ENCODE data around the gene IGFBP2.

Gene IGFBP2

GRCh38 chr2:216663846-216664245 is 30.6 kb downstream of the IGFBP2 start:
- DNase-seq (ENCODE audit: low spot score) = no peak
- POLR2A ChIA-PET (ENCODE audit: low non-redundant PET) = no interaction called here
- CTCF ChIA-PET = interaction anchor here (0.7 to 1.2 kb wide), 5 partner anchors 26 to 146 kb away, joined by 3 to 8 read pairs (median 4); no protein-coding TSS in a partner anchor
- peak overlapping the region; percentile 98 for H3K27ac ChIP-seq
- TF ChIP-seq CTCF (conservative IDR thresholded peaks at IDR 0.05; ENCODE audit: low read depth) = no peak

- CTCF ChIA-PET = interaction anchor here (0.7 to 1.2 kb wide), 5 partner anchors 25 to 147 kb away, joined by 3 to 8 read pairs (median 4); no protein-coding TSS in a partner anchor
- no peak for DNase-seq (ENCODE audit: low spot score)
- no peak for TF ChIP-seq CTCF (conservative IDR thresholded peaks at IDR 0.05; ENCODE audit: low read depth)
- POLR2A ChIA-PET (ENCODE audit: low non-redundant PET) = interaction anchor here (1.2 kb wide), 1 partner anchor 167 kb away, joined by 6 read pairs; the partner anchor contains the start of gene RPL37A
- peak overlapping the region; percentile 98 for H3K27ac ChIP-seq
Observed at GRCh38 chr2:216664593-216665034, 31.4 kb downstream of the IGFBP2 start.

GRCh38 chr2:216665242-216665641 is 32.0 kb downstream of the IGFBP2 start:
- ChIA-PET POLR2A (ENCODE audit: low non-redundant PET) (interaction anchor here (1.2 kb wide), 1 partner anchor 167 kb away, joined by 6 read pairs; the partner anchor contains the start of gene RPL37A), CTCF (interaction anchor here (0.5 to 3.6 kb wide), 8 partner anchors 73 to 1529 kb away, joined by 3 to 63 read pairs (median 5); no protein-coding TSS in a partner anchor)
- H3K27ac ChIP-seq = peak overlapping the region; percentile 98
- DNase-seq (ENCODE audit: low spot score) = peak; percentile 80
- no peak for TF ChIP-seq CTCF (conservative IDR thresholded peaks at IDR 0.05; ENCODE audit: low read depth)

- POLR2A ChIA-PET (ENCODE audit: low non-redundant PET) = interaction anchor here (1.2 kb wide), 1 partner anchor 168 kb away, joined by 6 read pairs; the partner anchor contains the start of gene RPL37A
- H3K27ac ChIP-seq = peak overlapping the region; percentile 98
- DNase-seq (ENCODE audit: low spot score) = peak; percentile 72
- TF ChIP-seq CTCF (conservative IDR thresholded peaks at IDR 0.05; ENCODE audit: low read depth) = no peak
- CTCF ChIA-PET = interaction anchor here (0.6 to 3.6 kb wide), 10 partner anchors 12 to 1529 kb away, joined by 3 to 63 read pairs (median 5); no protein-coding TSS in a partner anchor
Observed at GRCh38 chr2:216665717-216666116, 32.5 kb downstream of the IGFBP2 start.

- peak; percentile 75 for DNase-seq (ENCODE audit: low spot score)
- ChIA-PET POLR2A (ENCODE audit: low non-redundant PET) (no interaction called here), CTCF (interaction anchor here (0.5 to 3.6 kb wide), 13 partner anchors 11 to 221 kb away, joined by 3 to 63 read pairs (median 4); no protein-coding TSS in a partner anchor)
- peak; percentile 95 for TF ChIP-seq CTCF (conservative IDR thresholded peaks at IDR 0.05; ENCODE audit: low read depth)
- peak overlapping the region; percentile 98 for H3K27ac ChIP-seq
Observed at GRCh38 chr2:216666461-216667233, 33.4 kb downstream of the IGFBP2 start.

- no peak overlapping the region for H3K27ac ChIP-seq
- ChIA-PET POLR2A (ENCODE audit: low non-redundant PET) (no interaction called here), CTCF (interaction anchor here (0.9 kb wide), 1 partner anchor 151 kb away, joined by 3 read pairs; no protein-coding TSS in a partner anchor)
- no peak for DNase-seq (ENCODE audit: low spot score)
- no peak for TF ChIP-seq CTCF (conservative IDR thresholded peaks at IDR 0.05; ENCODE audit: low read depth)
Observed at GRCh38 chr2:216670266-216671080, 37.3 kb downstream of the IGFBP2 start.
